SU-DHL-6 (cell line): Measurements from ENCODE around the gene CEP295NL.

ENCODE experiments used
- H2AFZ ChIP-seq: fragments of 200-600 bp; sonication (generic); 2 replicates; pipeline ENCODE4 v1.6.1; 2014; ENCODE audit warnings: low read depth, mild to moderate bottlenecking, moderate library complexity, mixed read lengths, antibody characterized with exemption, low read length; ENCODE audit not compliant: severe bottlenecking
- H3F3A ChIP-seq: fragments of 200-600 bp; shearing (Covaris generic); 2 replicates; pipeline ENCODE4 v1.6.0; 2016; ENCODE audit warnings: antibody characterized with exemption, mild to moderate bottlenecking; ENCODE audit not compliant: insufficient read depth
- H3K27ac ChIP-seq: fragments of 200-600 bp; sonication (generic); 2 replicates; pipeline ENCODE4 v1.5.1; 2016; ENCODE audit warnings: low read depth, mild to moderate bottlenecking, low read length, moderate library complexity, mixed read lengths
- H3K27me3 ChIP-seq: fragments of 200-600 bp; sonication (generic), shearing (Covaris generic); 2 replicates; pipeline ENCODE4 v1.6.0; 2014; ENCODE audit warnings: mild to moderate bottlenecking, low read length
- H3K36me3 ChIP-seq: fragments of 200-600 bp; sonication (generic); 2 replicates; pipeline ENCODE4 v1.6.1; 2014; ENCODE audit warnings: mild to moderate bottlenecking, low read length, mixed read lengths
- H3K4me2 ChIP-seq: fragments of 300-600, 200-600 bp; shearing (Covaris generic), sonication (generic); 2 replicates; pipeline ENCODE4 v1.6.0; 2014; ENCODE audit warnings: low read length, low read depth, mild to moderate bottlenecking; ENCODE audit not compliant: poor library complexity, severe bottlenecking
- H3K4me3 ChIP-seq: fragments of 200-600 bp; sonication (generic); 2 replicates; pipeline ENCODE4 v1.5.1; 2014; ENCODE audit warnings: antibody characterized with exemption, low read length, mild to moderate bottlenecking, mixed read lengths; ENCODE audit not compliant: insufficient read depth, poor library complexity, severe bottlenecking
- H3K79me2 ChIP-seq: fragments of 200-600 bp; sonication (generic); 2 replicates; pipeline ENCODE4 v1.6.1; 2014; ENCODE audit warnings: mild to moderate bottlenecking, low read length, moderate library complexity; ENCODE audit not compliant: insufficient read depth
- H3K9ac ChIP-seq: fragments of 200-600 bp; sonication (generic); 2 replicates; pipeline ENCODE4 v1.7.0; 2014; ENCODE audit warnings: mild to moderate bottlenecking, low read length
- H3K9me2 ChIP-seq: fragments of 200-600 bp; sonication (generic); replicated peaks from 2 replicates; pipeline ENCODE4 v1.6.1; 2014; ENCODE audit warnings: low read length; ENCODE audit not compliant: insufficient read depth
- H3K9me3 ChIP-seq: fragments of 200-600 bp; sonication (generic); 2 replicates; pipeline ENCODE4 v1.6.1; 2014; ENCODE audit warnings: low read length, mixed read lengths; ENCODE audit not compliant: insufficient read depth
- H4K20me1 ChIP-seq: fragments of 200-600 bp; sonication (generic); 2 replicates; pipeline ENCODE4 v1.6.1; 2014; ENCODE audit warnings: low read depth, mild to moderate bottlenecking, antibody characterized with exemption, low read length, moderate library complexity, mixed read lengths
- CTCF ChIP-seq: fragments of 200-600 bp; sonication (generic); IDR thresholded peaks from one replicate; pipeline ENCODE4 v1.5.1; 2017; ENCODE audit warnings: antibody characterized with exemption, mild to moderate bottlenecking, low read length, moderate library complexity; ENCODE audit not compliant: insufficient read depth, poor library complexity, severe bottlenecking
- EZH2phosphoT487 ChIP-seq: fragments of 200-600 bp; sonication (generic), shearing (Covaris generic); conservative IDR thresholded peaks from 2 replicates; pipeline ENCODE4 v1.6.1; 2018; ENCODE audit warnings: mild to moderate bottlenecking, antibody characterized with exemption, low read length, moderate library complexity, mixed read lengths

The CEP295NL gene

DNA sequence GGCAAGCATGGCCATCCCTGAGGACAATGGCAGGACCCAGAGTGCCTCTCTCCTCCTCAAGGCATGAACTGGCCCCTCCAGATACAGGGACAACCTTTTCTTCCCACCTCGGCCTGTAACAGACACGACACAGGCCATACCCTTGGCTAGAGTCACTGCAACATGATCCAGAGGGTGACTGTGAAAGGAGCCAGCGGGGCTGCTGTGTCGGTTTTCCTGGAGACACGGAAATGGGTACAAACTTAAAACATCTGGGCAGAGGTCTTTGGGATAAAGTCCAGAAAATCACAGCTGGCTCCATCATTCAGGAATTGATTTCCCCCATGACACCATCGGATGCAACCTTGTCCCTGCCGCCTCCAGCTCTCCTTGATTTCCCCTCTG lies 5.3 kb downstream of the CEP295NL start:
- no peak overlapping the region for H2AFZ ChIP-seq
- H3K9me2 ChIP-seq, result no peaks in the 10 kb centered on the region
- H3K27ac ChIP-seq, result no peak overlapping the region
- no peaks in the 10 kb centered on the region for H3K27me3 ChIP-seq
- no peak overlapping the region for H3K9ac ChIP-seq
- H3F3A ChIP-seq, result no peaks in the 10 kb centered on the region
- no peak for TF ChIP-seq EZH2phosphoT487
- no peak for TF ChIP-seq CTCF
- no peak overlapping the region for H3K4me3 ChIP-seq
- no peaks in the 10 kb centered on the region for H4K20me1 ChIP-seq
- no peaks in the 10 kb centered on the region for H3K36me3 ChIP-seq
- H3K9me3 ChIP-seq, result no peaks in the 10 kb centered on the region
- H3K79me2 ChIP-seq, result no peaks in the 10 kb centered on the region
- H3K4me2 ChIP-seq, result no peak overlapping the region

- Histone ChIP-seq H3K9ac (no peak overlapping the region), H3K36me3 (no peaks in the 10 kb centered on the region), H3K4me2 (no peak overlapping the region), H3K9me3 (no peaks in the 10 kb centered on the region), H3K9me2 (no peaks in the 10 kb centered on the region), H3K4me3 (no peak overlapping the region), H3F3A (no peaks in the 10 kb centered on the region), H2AFZ (no peak overlapping the region), H4K20me1 (no peaks in the 10 kb centered on the region), H3K27me3 (no peaks in the 10 kb centered on the region), H3K27ac (no peak overlapping the region), H3K79me2 (no peaks in the 10 kb centered on the region)
- no peak for TF ChIP-seq CTCF
- no peak for TF ChIP-seq EZH2phosphoT487
Measured at GRCh38 chr17:78896834-78897663, 6.0 kb downstream of the CEP295NL start.

DNA sequence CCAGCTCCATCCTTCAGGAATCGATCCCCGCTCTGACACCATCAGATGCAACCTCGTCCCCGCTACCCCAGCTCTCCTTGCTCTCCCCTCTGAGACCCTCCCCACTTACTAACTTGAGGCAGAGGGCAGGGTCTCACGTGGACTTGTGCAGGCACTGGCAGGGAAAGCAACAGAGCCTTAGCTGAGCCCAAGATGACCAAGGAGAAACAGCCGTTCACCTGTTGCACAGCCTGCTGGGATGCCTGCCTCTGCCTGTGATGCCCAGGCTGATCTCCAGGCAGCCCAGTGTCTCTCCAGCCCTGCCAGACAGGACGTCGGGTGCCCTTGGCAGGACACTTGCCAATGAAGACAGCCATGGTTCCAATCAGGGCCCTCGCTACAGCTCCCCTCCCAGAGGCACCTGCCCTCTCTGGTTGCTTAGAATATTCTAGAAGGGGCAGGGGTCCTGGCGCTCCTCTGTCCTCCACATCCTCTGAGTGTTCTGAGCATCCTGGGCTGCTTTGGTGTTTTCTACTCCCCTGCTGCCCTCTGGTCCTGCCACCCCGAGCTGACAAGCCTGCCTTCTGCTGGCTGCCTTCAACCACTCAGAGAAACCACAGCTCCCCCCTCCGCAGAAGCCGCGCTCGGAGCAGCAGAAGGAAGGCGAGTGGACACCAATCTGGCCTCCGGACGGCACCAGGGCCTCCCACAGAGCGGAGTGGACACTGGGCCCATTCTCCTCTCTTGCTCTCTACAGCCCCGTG lies 6.7 kb downstream of the CEP295NL start:
- no peaks in the 10 kb centered on the region for H3K9me2 ChIP-seq
- no peak overlapping the region for H3K4me3 ChIP-seq
- no peak overlapping the region for H3K9ac ChIP-seq
- no peak overlapping the region for H3K27ac ChIP-seq
- no peaks in the 10 kb centered on the region for H3K79me2 ChIP-seq
- no peaks in the 10 kb centered on the region for H4K20me1 ChIP-seq
- H3K27me3 ChIP-seq, result no peaks in the 10 kb centered on the region
- no peaks in the 10 kb centered on the region for H3K9me3 ChIP-seq
- TF ChIP-seq EZH2phosphoT487 (no peak), CTCF (no peak)
- no peak overlapping the region for H3K4me2 ChIP-seq
- H2AFZ ChIP-seq, result no peak overlapping the region
- H3F3A ChIP-seq, result no peaks in the 10 kb centered on the region
- no peaks in the 10 kb centered on the region for H3K36me3 ChIP-seq
